Measurements from ENCODE around the gene TSFM. TPM values are rescaled to one million over a fixed set of nuclear protein-coding genes. Genes with fewer than 3 reads are reported as not detected.

TSFM gene
- total RNA-seq, 4 donors from 2014 or later, result 18.5 to 37.2 (median 24.7) TPM

DNA sequence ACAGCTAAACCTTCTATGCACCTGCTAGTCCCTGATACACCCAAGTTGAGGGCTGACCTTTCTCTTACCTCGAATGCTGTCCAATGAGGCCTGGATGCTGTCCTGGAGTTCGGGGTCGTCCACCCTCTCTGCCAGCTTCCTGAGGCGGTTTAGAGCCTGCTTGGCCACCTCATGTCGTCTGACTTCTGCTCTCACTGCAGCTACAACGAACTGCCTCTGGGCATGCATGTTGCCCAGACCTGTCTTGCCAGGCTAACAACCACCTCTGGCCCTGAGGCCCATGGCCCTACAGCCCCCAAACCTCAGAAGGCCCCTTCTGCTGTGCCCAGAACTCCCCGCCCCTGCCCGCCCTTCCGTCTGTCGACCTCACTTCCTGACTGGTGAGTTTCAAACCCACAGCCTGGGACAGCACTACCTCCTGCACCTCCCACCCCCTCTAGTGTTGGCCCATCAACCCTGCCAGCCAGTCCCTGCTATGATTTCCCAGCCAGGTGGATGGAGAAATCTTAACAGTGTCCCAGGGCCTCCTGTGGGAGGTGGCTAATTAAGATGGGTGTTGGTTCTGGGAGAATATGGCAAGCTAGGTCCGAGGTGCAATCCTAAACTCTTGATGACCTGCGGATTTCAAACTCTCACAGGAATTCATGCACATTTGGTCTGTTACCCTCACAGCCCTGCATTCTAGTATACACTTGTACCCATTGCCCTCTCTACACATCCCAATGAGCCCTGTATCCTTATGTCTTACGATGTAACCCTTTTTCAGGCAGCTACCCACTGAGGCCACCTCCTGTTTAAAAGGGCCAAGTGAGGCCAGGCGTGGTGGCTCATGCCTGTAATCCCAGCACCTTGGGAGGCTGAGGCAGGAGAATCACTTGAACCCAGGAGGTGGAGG, 40.5 kb upstream of the TSFM start:
- intact Hi-C loops (cut with DNase I), result no loop called here
- no peak for DNase-seq
- 33 to 44% methylated on average over 7 to 8 of the region's 14 CpGs for WGBS, 2 donors

GRCh38 chr12:57743769-57744168, 38.8 kb upstream of the TSFM start:
- no peak for TF ChIP-seq POLR2A (IDR thresholded peaks at IDR 0.05)
- TF ChIP-seq CTCF (IDR thresholded peaks at IDR 0.05), result no peak
- Histone ChIP-seq H3K9me3 (no peaks in the 10 kb centered on the region), H3K27me3 (peaks cover under 1 to 36% (median 8%) of the 10 kb centered on the region in 4 donors), H3K4me3 (no peak overlapping the region), H3K4me1 (peaks cover 5 to 36% (median 10%) of the 10 kb centered on the region in 3 donors), H3K27ac (peak overlapping the region in 2 of 4 donors; percentile 96 to 99), H3K36me3 (peaks cover 2 to 26% (median 15%) of the 10 kb centered on the region in 3 donors)
- DNase-seq, result no peak
- WGBS, 2 donors, result 65 to 79% methylated on average over 2 of the region's 2 CpGs
- intact Hi-C loops (cut with DNase I), result no loop called here

More for the DNA sequence above, 40.5 kb upstream of the TSFM start:
- Histone ChIP-seq H3K9me3 (no peaks in the 10 kb centered on the region), H3K4me3 (peak overlapping the region in 3 of 4 donors; percentile 23 to 57 (median 34)), H3K27me3 (peaks cover 15 to 53% (median 22%) of the 10 kb centered on the region in 4 donors), H3K36me3 (peaks cover 0 to 15% (median 3%) of the 10 kb centered on the region in 3 donors), H3K27ac (peak overlapping the region in 2 of 4 donors; percentile 45 to 57), H3K4me1 (peaks cover 22 to 53% (median 22%) of the 10 kb centered on the region in 3 donors)
- TF ChIP-seq CTCF (IDR thresholded peaks at IDR 0.05) (peak in 4 of 6 experiments; percentile 5 to 39 (median 23)), POLR2A (IDR thresholded peaks at IDR 0.05) (no peak)

GRCh38 chr12:57744194-57744776, 38.3 kb upstream of the TSFM start:
- H3K27me3 ChIP-seq, result peaks cover 0 to 31% (median 3%) of the 10 kb centered on the region in 4 donors
- 6 to 7% methylated on average over 3 to 18 of the region's 21 CpGs for WGBS, 2 donors
- peaks cover 7 to 31% (median 18%) of the 10 kb centered on the region in 3 donors for H3K36me3 ChIP-seq
- no peaks in the 10 kb centered on the region for H3K9me3 ChIP-seq
- H3K27ac ChIP-seq, result peak overlapping the region; percentile 94 to 99 (median 96)
- H3K4me3 ChIP-seq, result peak overlapping the region; percentile 75 to 91 (median 80)
- intact Hi-C loops (cut with DNase I), result no loop called here
- DNase-seq, result peak; percentile 48
- H3K4me1 ChIP-seq, result peaks cover under 1 to 32% (median 8%) of the 10 kb centered on the region in 3 donors
- TF ChIP-seq POLR2A (IDR thresholded peaks at IDR 0.05), result no peak
- TF ChIP-seq CTCF (IDR thresholded peaks at IDR 0.05), result no peak

DNA sequence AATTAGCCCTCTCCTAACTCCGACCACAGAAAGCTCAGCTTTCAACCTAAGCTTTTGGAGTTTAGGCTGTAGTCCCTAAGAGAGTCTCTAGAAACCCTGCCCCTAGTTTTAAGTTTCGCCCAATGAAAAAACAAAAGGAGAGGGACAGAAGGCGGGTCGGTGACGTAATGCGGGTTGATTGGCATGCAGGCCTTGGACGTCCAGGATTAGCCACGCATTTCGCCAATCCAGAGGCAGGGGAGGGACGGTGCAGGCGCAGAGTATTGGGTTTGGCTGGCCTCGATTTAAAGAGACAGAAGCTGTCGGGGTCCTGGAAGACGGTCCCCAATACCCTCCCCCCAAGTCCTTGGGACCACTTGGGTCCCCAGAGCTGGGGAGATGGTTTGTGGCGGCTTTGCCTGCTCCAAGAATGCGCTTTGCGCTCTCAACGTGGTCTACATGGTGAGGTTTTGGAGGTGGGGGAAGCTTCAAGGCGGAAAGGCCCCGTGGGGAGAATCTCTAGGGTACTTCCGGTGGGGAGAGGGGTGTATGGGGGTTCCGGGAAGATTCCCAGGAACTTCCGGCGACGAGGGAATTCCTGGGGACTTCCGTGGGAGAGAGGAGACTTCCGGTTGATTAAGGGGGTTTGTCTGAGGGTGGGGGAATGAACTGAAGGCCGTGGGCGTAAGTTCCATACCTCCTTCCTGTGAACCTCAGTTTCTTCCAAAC, 37.7 kb upstream of the TSFM start, which contains the start of gene TSPAN31:
TSS of gene TSPAN31 (plus strand) at position 263 of the 708 bp plus-strand sequence. CDS start at position 379, 116 bp downstream.
- Histone ChIP-seq H3K9me3 (no peaks in the 10 kb centered on the region), H3K4me1 (peaks cover 0 to 32% (median 8%) of the 10 kb centered on the region in 3 donors), H3K36me3 (peaks cover 7 to 37% (median 18%) of the 10 kb centered on the region in 3 donors), H3K27me3 (peaks cover 0 to 24% (median under 1%) of the 10 kb centered on the region in 4 donors), H3K27ac (peak within 1 kb of the TSS; percentile 94 to 99 (median 96)), H3K4me3 (peak within 1 kb of the TSS; percentile 75 to 91 (median 80))
- TF ChIP-seq POLR2A (IDR thresholded peaks at IDR 0.05) (peak in 2 of 4 donors; percentile 65 to 76), CTCF (IDR thresholded peaks at IDR 0.05) (peak in 3 of 6 experiments; percentile 12 to 33 (median 19))
- intact Hi-C loops (cut with DNase I), result no loop called here
- WGBS, 2 donors, result 1 to 2% methylated on average over 19 to 21 of the region's 29 CpGs
- peak; percentile 81 for DNase-seq
